HEK293 (cell line): ENCODE measurements around the gene PALD1.

Experiments used
- ATF2 ChIP-seq: fragments of 450-650 bp; formaldehyde crosslinking; IDR thresholded peaks from 2 replicates; pipeline ENCODE4 v1.5.1; 2016; ENCODE audit warnings: missing biosample characterization, missing genetic modification characterization, low read depth
- CTCF ChIP-seq: fragments of 450-650 bp; formaldehyde crosslinking; IDR thresholded peaks from 2 replicates; pipeline ENCODE4 v1.5.1; 2016; ENCODE audit warnings: missing biosample characterization, missing genetic modification characterization
- SALL2 ChIP-seq: fragments of 450-650 bp; formaldehyde crosslinking; IDR thresholded peaks from 2 replicates; pipeline ENCODE4 v1.5.0; 2017; ENCODE audit warnings: missing biosample characterization, mild to moderate bottlenecking, missing genetic modification characterization, borderline replicate concordance
- TCF7L2 ChIP-seq: IDR thresholded peaks from 2 replicates; pipeline ENCODE4 v1.6.1; 2011; ENCODE audit warnings: low read depth, mild to moderate bottlenecking, inconsistent platforms, low read length, moderate library complexity, borderline replicate concordance
- ZBTB1 ChIP-seq: fragments of 450-650 bp; formaldehyde crosslinking; IDR thresholded peaks from 2 replicates; pipeline ENCODE4 v1.5.1; 2016; ENCODE audit warnings: missing biosample characterization, missing genetic modification characterization
- ZBTB26 ChIP-seq: fragments of 450-650 bp; formaldehyde crosslinking; optimal IDR thresholded peaks from 2 replicates; pipeline ENCODE3; 2016; ENCODE audit warnings: missing biosample characterization, mild to moderate bottlenecking, missing genetic modification characterization
- ZNF16 ChIP-seq: fragments of 450-650 bp; formaldehyde crosslinking; IDR thresholded peaks from 2 replicates; pipeline ENCODE4 v1.5.1; 2016; ENCODE audit warnings: low read depth, missing biosample characterization, missing genetic modification characterization
- ZNF18 ChIP-seq: fragments of 450-650 bp; formaldehyde crosslinking; IDR thresholded peaks from 2 replicates; pipeline ENCODE4 v1.5.1; 2016; ENCODE audit warnings: missing biosample characterization, missing genetic modification characterization
- ZNF274 ChIP-seq, 2 experiments: fragments of 200-500 bp in 1 of 2; fragments of 450-650 bp in 1 of 2; sonication (Bioruptor generic) in 1 of 2; formaldehyde crosslinking in 1 of 2; IDR thresholded peaks; 2 replicates each; pipeline versions ENCODE4 v1.5.1 to v1.6.1; 2014 to 2016; ENCODE audit warnings: borderline replicate concordance in 1 of 2, inconsistent platforms in 1 of 2, low read length in 1 of 2, missing biosample characterization in 1 of 2, missing genetic modification characterization in 1 of 2
- ZNF302 ChIP-seq: fragments of 450-650 bp; formaldehyde crosslinking; IDR thresholded peaks from 2 replicates; pipeline ENCODE4 v1.5.1; 2016; ENCODE audit warnings: missing biosample characterization, missing genetic modification characterization, low read depth
- ZNF48 ChIP-seq: fragments of 450-650 bp; formaldehyde crosslinking; IDR thresholded peaks from 2 replicates; pipeline ENCODE4 v1.5.1; 2016; ENCODE audit warnings: missing biosample characterization, missing genetic modification characterization
- ZNF513 ChIP-seq: fragments of 450-650 bp; IDR thresholded peaks from 2 replicates; pipeline ENCODE4 v1.5.1; 2018; ENCODE audit warnings: missing biosample characterization, missing genetic modification characterization
- ZNF521 ChIP-seq: fragments of 450-650 bp; formaldehyde crosslinking; IDR thresholded peaks from 2 replicates; pipeline ENCODE4 v1.5.1; 2017; ENCODE audit warnings: missing biosample characterization, mild to moderate bottlenecking, missing genetic modification characterization
- ZNF701 ChIP-seq: fragments of 450-650 bp; formaldehyde crosslinking; IDR thresholded peaks from 2 replicates; pipeline ENCODE4 v1.5.1; 2016; ENCODE audit warnings: missing biosample characterization, missing genetic modification characterization

- TF ChIP-seq ZNF274 (IDR thresholded peaks at IDR 0.05; ENCODE audit: low read length) (no peak), ZNF274 (tag by site-specific recombination; IDR thresholded peaks at IDR 0.05; ENCODE audit: borderline replicate concordance) (no peak), CTCF (tag by site-specific recombination) (no peak), ZNF513 (tag by site-specific recombination) (no peak), ZNF48 (tag by site-specific recombination) (no peak), ZNF18 (tag by site-specific recombination) (no peak), ZNF701 (tag by site-specific recombination) (no peak), ATF2 (tag by site-specific recombination) (no peak), ZBTB26 (no peak), ZBTB1 (no peak), ZNF302 (no peak), TCF7L2 (no peak), SALL2 (tag by site-specific recombination) (no peak), ZNF521 (tag by site-specific recombination) (no peak), ZNF16 (no peak)
Measured at GRCh38 chr10:70573599-70574506, 95.3 kb downstream of the PALD1 start.
